GM12865 (cell line): ENCODE data around the gene CDH13.
A peak's percentile ranks its signal among the peaks of the same experiment; 100 is the strongest.

Source experiments
- DNase-seq: peaks from one replicate; pipeline ENCODE4 v3.0.0; 2010; ENCODE audit warnings: low read depth
- H3K4me3 ChIP-seq: 2 replicates; pipeline ENCODE4 v1.5.1; 2011; ENCODE audit warnings: mild to moderate bottlenecking, low read depth, low read length, control low read depth
- CTCF ChIP-seq: IDR thresholded peaks from 2 replicates; pipeline ENCODE4 v1.5.1; 2011; ENCODE audit warnings: low read length, control low read depth, low read depth, inconsistent platforms; ENCODE audit not compliant: insufficient read depth; ENCODE audit errors: missing control alignments

The CDH13 gene

DNA sequence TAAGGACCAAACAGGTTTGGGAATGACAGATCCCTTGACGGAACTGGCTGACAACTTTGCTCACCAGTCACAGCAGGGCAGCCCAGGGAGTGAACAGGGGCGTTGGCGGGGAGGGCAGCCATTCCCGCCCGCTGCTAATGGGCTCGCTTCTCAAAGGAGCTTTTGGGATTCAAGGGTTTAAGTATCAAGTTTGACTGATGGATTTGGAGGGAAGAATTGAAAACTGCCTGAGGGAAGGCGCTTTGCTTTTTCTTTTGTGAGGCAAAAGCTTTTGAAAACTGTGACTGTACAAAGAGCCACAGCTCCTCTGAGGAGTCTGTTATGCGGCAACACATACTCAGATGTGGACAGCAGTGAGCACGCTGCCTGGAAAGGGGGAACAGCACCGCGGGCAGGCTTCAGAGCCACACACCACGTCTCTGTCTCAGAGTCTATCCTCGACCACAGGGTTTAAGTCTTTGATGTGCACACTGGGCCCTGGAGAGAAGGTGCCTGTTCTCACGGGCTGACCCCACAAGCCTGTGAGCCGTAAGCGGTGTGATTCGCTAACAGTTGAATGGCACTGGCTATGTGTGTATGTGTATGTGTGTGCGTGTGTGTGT lies 1101.1 kb downstream of the CDH13 start:
- DNase-seq, result no peak
- H3K4me3 ChIP-seq, result no peak overlapping the region
- no peak for TF ChIP-seq CTCF

- no peak for TF ChIP-seq CTCF
- no peak overlapping the region for H3K4me3 ChIP-seq
- no peak for DNase-seq
These were observed 1101.7 kb downstream of the CDH13 start for GRCh38 chr16:83728492-83728891.

DNA sequence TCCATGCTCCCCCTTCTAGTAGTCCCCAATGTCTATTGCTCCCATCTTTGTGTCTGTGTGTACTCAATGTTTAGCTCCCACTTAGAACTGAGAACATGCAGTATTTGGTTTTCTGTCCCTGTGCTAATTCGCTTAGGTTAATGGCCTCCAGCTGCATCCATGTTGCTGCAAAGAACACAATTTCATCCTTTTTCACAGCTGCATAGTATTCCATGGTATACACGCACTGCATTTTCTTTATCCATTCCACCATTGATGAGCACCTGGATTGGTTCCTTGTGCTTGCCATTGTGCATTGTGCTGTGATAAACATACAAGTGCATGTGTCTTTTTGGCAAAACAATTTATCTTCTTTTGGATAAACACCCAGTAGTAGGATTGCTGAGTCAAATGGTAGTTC lies 1104.0 kb downstream of the CDH13 start:
- no peak overlapping the region for H3K4me3 ChIP-seq
- DNase-seq, result no peak
- no peak for TF ChIP-seq CTCF

DNA sequence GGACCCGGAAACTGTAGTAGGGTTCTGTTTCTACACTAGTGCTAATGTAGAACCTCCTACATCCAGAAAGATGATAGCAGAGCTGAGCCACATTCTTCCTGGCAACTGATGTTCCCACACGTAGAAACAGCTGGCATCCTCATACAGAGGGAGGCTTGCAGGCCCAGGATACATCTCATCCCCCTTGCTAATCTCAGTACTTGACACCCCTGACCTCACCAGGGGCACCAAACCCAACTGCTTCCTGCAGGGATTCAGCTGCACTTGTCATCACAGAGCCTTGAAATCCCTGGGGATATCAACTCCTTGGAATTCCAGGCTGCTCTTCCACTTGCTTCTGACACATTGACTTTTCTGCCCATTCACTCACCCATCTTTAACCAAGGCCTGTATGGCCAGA lies 1105.8 kb downstream of the CDH13 start:
- TF ChIP-seq CTCF, result no peak
- H3K4me3 ChIP-seq, result no peak overlapping the region
- DNase-seq, result no peak

DNA sequence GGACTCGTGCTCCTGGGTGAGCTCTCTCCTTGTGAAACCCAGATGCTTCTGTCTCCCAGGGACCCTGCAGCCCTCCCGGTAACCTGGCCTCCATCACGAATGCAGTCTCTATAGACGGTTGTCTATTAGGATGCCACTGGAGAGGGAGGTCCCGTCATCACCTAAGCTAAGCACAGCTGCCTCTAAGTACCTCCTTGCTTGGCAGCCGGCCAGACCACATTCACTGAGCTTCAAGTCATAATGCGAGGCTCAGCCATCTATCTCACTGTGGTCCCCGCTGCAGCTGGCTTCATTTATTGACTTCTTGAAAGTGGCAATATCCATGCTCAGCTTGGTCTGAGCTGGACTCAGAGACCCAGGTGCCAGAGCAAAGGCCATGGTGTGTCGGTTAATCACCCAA lies 1106.5 kb downstream of the CDH13 start:
- no peak for TF ChIP-seq CTCF
- peak; percentile 4 for DNase-seq
- no peak overlapping the region for H3K4me3 ChIP-seq

DNA sequence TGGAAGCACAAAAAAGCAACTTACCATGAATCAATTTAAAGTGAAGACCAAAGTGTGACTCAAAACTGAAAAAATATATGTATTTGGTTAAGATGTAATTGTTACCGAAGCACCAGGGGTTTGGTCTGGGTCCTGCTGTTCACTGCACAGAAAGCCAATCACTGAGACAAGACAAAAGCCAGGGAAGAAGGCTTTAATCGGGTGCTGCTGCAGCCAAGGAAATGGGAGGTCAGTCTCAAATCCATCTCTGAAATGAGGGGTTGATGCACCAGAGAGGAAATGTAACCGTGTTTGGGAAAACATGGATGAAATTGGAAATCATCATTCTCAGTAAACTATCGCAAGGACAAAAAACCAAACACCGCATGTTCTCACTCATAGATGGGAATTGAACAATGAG lies 1107.4 kb downstream of the CDH13 start:
- no peak overlapping the region for H3K4me3 ChIP-seq
- DNase-seq, result no peak
- no peak for TF ChIP-seq CTCF

DNA sequence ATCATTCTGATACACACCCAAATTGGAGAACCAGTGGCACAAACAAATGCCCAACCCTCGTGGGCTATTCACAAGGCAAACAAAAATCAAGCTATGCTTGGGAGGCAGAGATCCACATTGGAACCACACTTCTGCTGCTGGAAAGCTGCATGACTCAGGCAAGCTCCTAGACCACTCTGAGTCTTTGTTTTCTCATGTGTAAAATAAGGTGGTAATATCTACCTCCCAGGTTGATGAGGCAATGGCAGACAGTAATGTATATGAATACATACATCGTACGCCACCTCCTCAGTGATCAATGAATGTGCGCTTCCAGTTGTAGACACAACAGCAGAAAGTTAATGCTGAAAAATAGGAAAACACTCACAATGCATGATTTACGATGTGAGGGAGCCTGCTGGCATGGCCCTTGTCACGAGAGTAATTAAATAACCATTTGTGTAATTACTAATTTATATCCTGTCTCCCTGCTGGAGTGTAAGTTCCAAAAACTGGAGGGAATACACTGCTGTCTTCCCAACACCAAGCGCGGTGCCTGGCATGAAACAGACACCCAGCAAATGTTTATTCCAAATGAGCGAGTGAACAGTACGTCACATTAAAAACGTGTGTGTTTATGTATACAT lies 1111.1 kb downstream of the CDH13 start:
- TF ChIP-seq CTCF, result no peak
- no peak for DNase-seq

More for the DNA sequence above, 1111.1 kb downstream of the CDH13 start:
- no peak overlapping the region for H3K4me3 ChIP-seq
